Measurements from ENCODE around the gene PNPLA1. TPM values are rescaled to one million over a fixed set of nuclear protein-coding genes. Genes with fewer than 3 reads are reported as not detected.

The PNPLA1 gene
- total and polyA plus RNA-seq, 8 donors: 0.11 to 2.0 (median 0.15) TPM; not detected in 1

DNA sequence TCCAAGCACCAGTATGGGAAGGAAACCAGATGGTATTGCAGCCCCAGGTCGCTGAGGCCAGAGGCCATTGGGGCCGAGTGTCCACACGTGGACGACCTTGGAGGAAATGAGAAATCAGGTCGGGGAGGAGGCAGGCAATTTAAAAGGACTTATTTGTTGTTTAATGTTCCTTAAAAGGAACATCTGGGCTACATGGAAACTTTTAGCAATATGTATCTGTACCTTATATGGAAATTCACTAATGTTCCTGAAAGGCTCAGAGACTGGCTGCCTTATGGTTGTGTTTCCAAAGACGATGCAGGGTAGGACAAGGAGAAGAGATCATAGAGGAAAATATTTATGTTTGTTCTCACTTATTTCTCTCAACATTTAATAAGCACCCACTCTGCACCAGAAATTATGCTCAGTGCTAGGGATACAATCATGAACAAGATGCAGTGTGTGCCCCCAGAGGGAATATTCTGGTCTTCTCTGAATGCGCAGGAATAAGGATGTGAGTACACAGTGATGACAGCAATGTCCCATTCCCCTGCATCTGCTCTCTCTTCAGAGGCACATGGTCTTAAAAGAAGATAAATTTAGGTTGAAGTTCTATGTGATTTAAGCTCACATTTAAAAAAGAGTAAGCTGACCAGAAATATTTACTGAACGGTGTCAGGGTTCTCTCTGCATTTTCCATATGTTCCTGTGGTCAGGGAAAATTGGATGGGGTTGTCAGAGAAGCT, 63.5 kb downstream of the PNPLA1 start:
- no peak for ATAC-seq
- no peak overlapping the region for H3K27ac ChIP-seq

DNA sequence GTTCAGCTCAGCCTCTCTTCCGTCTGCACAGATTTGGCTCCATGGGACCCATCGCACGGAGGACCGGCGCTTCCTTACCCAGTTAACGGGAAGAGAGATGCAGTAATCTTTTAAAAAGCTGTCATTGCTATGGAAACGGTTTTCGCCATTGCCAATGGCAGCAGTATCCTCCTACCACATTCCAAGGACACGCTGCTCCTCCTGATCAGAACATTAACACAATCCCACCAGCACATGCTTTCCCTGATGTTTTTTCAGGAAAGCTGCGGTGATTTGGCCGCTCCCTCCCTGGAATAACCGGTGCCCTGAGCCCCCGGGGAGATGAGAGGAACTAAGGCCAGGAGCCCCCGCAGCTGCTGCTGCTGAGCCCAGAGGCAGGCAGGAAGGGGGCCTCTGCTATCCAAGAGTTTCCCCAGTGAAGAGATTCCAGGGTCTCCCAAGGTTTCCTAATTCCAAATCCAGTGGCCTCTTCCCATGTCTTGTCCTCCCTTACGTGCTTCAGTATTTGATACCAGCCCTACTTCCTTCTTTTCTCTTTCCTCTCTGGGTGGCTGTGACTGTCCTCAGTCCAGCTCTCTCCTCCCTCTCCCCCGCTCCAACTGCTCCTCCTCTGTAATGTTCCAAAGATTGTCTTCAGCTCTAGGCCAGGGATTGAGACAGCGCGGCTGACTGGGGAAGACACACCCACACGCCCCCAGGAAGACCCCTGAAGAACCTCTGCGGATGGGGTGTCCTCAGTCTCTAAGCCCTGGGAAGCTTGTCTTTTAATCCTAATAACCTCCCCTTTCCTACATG, 64.3 kb downstream of the PNPLA1 start:
- peaks cover 3% of the 10 kb centered on the region in 2 donors for H3K4me1 ChIP-seq
- H3K27ac ChIP-seq: no peak overlapping the region
- intact Hi-C loops (cut with DNase I): no loop called here
- peak in 1 of 4 donors; percentile 3 for DNase-seq
- peaks cover 0 to 48% of the 10 kb centered on the region in 2 donors for H3K27me3 ChIP-seq
- TF ChIP-seq, protein P1, sequence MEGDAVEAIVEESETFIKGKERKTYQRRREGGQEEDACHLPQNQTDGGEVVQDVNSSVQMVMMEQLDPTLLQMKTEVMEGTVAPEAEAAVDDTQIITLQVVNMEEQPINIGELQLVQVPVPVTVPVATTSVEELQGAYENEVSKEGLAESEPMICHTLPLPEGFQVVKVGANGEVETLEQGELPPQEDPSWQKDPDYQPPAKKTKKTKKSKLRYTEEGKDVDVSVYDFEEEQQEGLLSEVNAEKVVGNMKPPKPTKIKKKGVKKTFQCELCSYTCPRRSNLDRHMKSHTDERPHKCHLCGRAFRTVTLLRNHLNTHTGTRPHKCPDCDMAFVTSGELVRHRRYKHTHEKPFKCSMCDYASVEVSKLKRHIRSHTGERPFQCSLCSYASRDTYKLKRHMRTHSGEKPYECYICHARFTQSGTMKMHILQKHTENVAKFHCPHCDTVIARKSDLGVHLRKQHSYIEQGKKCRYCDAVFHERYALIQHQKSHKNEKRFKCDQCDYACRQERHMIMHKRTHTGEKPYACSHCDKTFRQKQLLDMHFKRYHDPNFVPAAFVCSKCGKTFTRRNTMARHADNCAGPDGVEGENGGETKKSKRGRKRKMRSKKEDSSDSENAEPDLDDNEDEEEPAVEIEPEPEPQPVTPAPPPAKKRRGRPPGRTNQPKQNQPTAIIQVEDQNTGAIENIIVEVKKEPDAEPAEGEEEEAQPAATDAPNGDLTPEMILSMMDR (IDR thresholded peaks at IDR 0.05): no peak
- H3K4me3 ChIP-seq: no peak overlapping the region
- ATAC-seq: no peak
- H3K9me3 ChIP-seq: no peaks in the 10 kb centered on the region
- H3K36me3 ChIP-seq: no peaks in the 10 kb centered on the region

More for the DNA sequence above, 63.5 kb downstream of the PNPLA1 start:
- Histone ChIP-seq H3K27me3 (peaks cover 0 to 56% of the 10 kb centered on the region in 2 donors), H3K36me3 (no peaks in the 10 kb centered on the region), H3K4me1 (peaks cover 3% of the 10 kb centered on the region in 2 donors), H3K4me3 (no peak overlapping the region), H3K9me3 (no peaks in the 10 kb centered on the region)
- no peak for DNase-seq
- TF ChIP-seq, protein P1 (IDR thresholded peaks at IDR 0.05): no peak
- intact Hi-C loops (cut with DNase I): no loop called here

DNA sequence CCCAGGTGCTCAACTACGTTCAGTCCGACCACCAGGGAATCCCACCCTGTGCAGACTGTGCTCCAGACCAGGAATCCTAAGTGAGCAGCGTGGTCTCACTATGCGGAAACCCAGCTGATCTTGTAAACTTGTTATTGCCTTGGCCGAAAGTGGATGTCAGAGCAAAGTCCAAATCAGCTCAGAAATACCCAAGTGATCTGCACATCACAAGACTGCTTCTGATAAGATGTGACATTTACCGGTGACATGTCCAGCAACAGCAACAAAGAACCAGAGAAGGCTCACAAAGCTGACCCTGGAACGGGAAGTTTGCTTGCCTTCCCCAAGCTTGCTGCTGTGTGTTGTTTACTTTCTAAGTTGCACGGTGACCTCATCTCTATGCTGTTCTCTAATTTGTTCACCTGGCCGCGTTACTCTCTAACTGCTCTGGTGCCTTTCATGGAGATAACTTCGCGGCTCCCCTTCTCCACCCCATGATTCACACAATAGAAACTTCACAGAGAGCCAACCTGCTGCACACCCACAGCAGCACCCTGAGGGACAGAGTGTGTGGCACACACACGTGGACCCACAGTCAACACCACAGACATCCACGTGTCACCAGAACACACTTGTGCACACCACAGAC, 65.1 kb downstream of the PNPLA1 start:
- TF ChIP-seq, protein P1 (IDR thresholded peaks at IDR 0.05): no peak
- no peak overlapping the region for H3K4me3 ChIP-seq
- DNase-seq (no peak), ATAC-seq (peak; percentile 51)
- no peak overlapping the region for H3K27ac ChIP-seq
- H3K9me3 ChIP-seq: no peaks in the 10 kb centered on the region
- peaks cover 3% of the 10 kb centered on the region in 2 donors for H3K4me1 ChIP-seq
- H3K36me3 ChIP-seq: no peaks in the 10 kb centered on the region
- intact Hi-C loops (cut with DNase I): no loop called here
- H3K27me3 ChIP-seq: peaks cover 0 to 43% of the 10 kb centered on the region in 2 donors

DNA sequence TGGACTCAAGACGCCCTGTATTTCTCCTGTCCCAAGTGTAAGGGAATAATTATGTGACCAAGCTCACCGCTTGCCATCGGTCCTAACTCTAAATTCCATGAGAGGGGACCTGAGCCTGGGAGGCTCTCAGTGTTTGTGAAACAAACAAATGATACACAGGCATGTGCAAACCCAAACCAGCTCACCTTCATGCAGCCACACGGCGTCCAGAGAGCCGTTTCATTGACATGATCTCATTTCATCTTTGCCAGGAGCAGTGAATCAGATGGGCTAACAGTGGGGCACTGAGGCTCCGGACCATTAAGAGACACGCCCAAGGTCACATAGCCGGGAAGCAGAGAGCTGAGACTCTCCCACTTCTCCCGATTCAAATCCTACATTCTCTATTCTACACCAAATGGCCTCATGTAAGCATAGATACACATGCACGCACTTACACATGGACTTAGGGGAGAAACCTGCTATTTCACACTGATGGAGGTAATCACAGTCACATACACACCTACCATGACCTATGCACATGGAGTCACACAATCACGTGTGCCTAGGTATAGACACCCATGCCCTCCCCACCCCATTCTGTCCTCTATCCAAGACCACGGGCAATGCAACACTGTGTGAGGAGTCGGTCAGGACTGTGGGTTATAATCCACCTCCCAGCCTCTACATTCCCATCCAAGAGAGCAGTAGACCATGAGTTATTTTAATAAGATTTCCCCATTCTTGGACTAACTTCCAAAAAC, 65.8 kb downstream of the PNPLA1 start:
- Histone ChIP-seq H3K4me1 (peaks cover 3 to 6% of the 10 kb centered on the region in 2 donors), H3K4me3 (no peak overlapping the region), H3K9me3 (no peaks in the 10 kb centered on the region), H3K27me3 (peaks cover 0 to 43% of the 10 kb centered on the region in 2 donors), H3K27ac (no peak overlapping the region), H3K36me3 (no peaks in the 10 kb centered on the region)
- intact Hi-C loops (cut with DNase I): no loop called here
- no peak for ATAC-seq
- TF ChIP-seq, protein P1 (IDR thresholded peaks at IDR 0.05): no peak
- DNase-seq: no peak
